PC-3 (cell line): ENCODE results near the gene MBNL3. TPM values are rescaled to one million over a fixed set of nuclear protein-coding genes. Genes with fewer than 3 reads are reported as not detected.
"Not testable (repeated sequence)": the region's sequence is repeated elsewhere in the genome, so short reads cannot be mapped to it uniquely, and the experiment has no call there.

Experiments used
- ATAC-seq: fragments of 200-7000 bp; cut with Tn5 transposase; 2 replicates; pipeline ENCODE4 v1.9.1; 2020; ENCODE audit warnings: mild to moderate bottlenecking, moderate library complexity
- BruUV-seq: library from RNA; stranded (reverse); fragments of 400-500 nt; replicated peaks from 2 replicates; lab custom pipeline; 2021; lab: Mats Ljungman, UMichigan
- CTCF ChIA-PET: fragments of 300-600 bp; sonication (Branson Sonifier 250); formaldehyde crosslinking; loops from one replicate; lab custom pipeline; 2022; ENCODE audit warnings: antibody characterized with exemption; lab: Charles Lee
- POLR2A ChIA-PET: fragments of 300-600 bp; sonication (Branson Sonifier 250); formaldehyde crosslinking; loops from one replicate; lab custom pipeline; 2022; ENCODE audit warnings: antibody characterized with exemption; ENCODE audit not compliant: unreplicated experiment; lab: Charles Lee
- DNase-seq: peaks from one replicate; pipeline ENCODE4 v3.0.0-alpha.2; 2015
- H2AFZ ChIP-seq: fragments of 300-600 bp; sonication (generic); 2 replicates; pipeline ENCODE4 v1.6.0; 2016; ENCODE audit warnings: antibody characterized with exemption, low read length
- H3F3A ChIP-seq: fragments of 300-600 bp; sonication (generic); one replicate; pipeline ENCODE4 v1.6.0; 2017; ENCODE audit warnings: antibody characterized with exemption, low read length, control low read depth, mild to moderate bottlenecking; ENCODE audit not compliant: unreplicated experiment
- H3K27ac ChIP-seq: fragments of 300-600 bp; sonication (generic); 2 replicates; pipeline ENCODE4 v1.5.1; 2016; ENCODE audit warnings: mild to moderate bottlenecking, low read length
- H3K27me3 ChIP-seq: fragments of 300-600 bp; sonication (generic); 2 replicates; pipeline ENCODE4 v1.6.1; 2016; ENCODE audit warnings: low read length, mixed read lengths
- H3K36me3 ChIP-seq: fragments of 300-600 bp; sonication (generic); 2 replicates; pipeline ENCODE4 v1.6.1; 2016; ENCODE audit warnings: low read depth, mixed run types, low read length, mixed read lengths
- H3K4me1 ChIP-seq: fragments of 300-600 bp; sonication (generic); 2 replicates; pipeline ENCODE4 v1.5.1; 2016; ENCODE audit warnings: low read length; ENCODE audit not compliant: insufficient read depth
- H3K4me2 ChIP-seq: fragments of 300-600 bp; sonication (generic); 2 replicates; pipeline ENCODE4 v1.6.0; 2016; ENCODE audit warnings: low read length
- H3K4me3 ChIP-seq: fragments of 300-600 bp; sonication (generic); 2 replicates; pipeline ENCODE4 v1.5.1; 2016; ENCODE audit warnings: mild to moderate bottlenecking, low read length, mixed read lengths
- H3K79me2 ChIP-seq: fragments of 300-600 bp; sonication (generic); 2 replicates; pipeline ENCODE4 v1.6.1; 2017; ENCODE audit warnings: low read length, mixed read lengths
- H3K9ac ChIP-seq: fragments of 300-600 bp; sonication (generic); 2 replicates; pipeline ENCODE4 v1.6.0; 2016; ENCODE audit warnings: mild to moderate bottlenecking, low read length
- H3K9me2 ChIP-seq: fragments of 300-600 bp; sonication (generic); replicated peaks from 2 replicates; pipeline ENCODE4 v1.6.1; 2016; ENCODE audit warnings: mixed run types, low read length, mixed read lengths
- H3K9me3 ChIP-seq: fragments of 300-600 bp; sonication (generic); 2 replicates; pipeline ENCODE4 v1.6.1; 2016; ENCODE audit warnings: low read length, mixed read lengths
- H4K20me1 ChIP-seq: fragments of 300-600 bp; sonication (generic); 2 replicates; pipeline ENCODE4 v1.6.1; 2016; ENCODE audit warnings: low read length, mixed read lengths
- CTCF ChIP-seq: fragments of 300-600 bp; sonication (generic); conservative IDR thresholded peaks from 2 replicates; pipeline ENCODE4 v1.5.1; 2017; ENCODE audit warnings: antibody characterized with exemption, low read depth, mild to moderate bottlenecking, low read length
- EZH2 ChIP-seq: fragments of 300-600 bp; sonication (generic); IDR thresholded peaks from one replicate; pipeline ENCODE4 v1.6.1; 2017; ENCODE audit warnings: antibody characterized with exemption, mild to moderate bottlenecking, low read length; ENCODE audit not compliant: unreplicated experiment
- EZH2phosphoT487 ChIP-seq: fragments of 300-600 bp; sonication (generic); IDR thresholded peaks from 2 replicates; pipeline ENCODE4 v1.6.1; 2018; ENCODE audit warnings: mild to moderate bottlenecking, antibody characterized with exemption, low read length, borderline replicate concordance
- intact Hi-C: fragments of 100-400 bp; cut with micrococcal nuclease; formaldehyde crosslinking; loops from 2 replicates; pipeline ENCODE4 v1.9.0; 2023
- total RNA-seq: library from RNA; depleted of rRNA; stranded (reverse); fragments of >200 nt; gene quantifications from 2 replicates; pipeline ENCODE4 v1.2.3, GENCODE V29; 2014

The MBNL3 gene
- total RNA-seq, 1 experiment from 2014 or later, result 4.4 TPM

- ATAC-seq, result no peak
- no peak overlapping the region for H3K9ac ChIP-seq
- H3F3A ChIP-seq, result no peaks in the 10 kb centered on the region
- no peaks in the 10 kb centered on the region for H4K20me1 ChIP-seq
- no peaks in the 10 kb centered on the region for H3K9me3 ChIP-seq
- TF ChIP-seq EZH2phosphoT487 (no peak), EZH2 (no peak), CTCF (no peak)
- no peaks in the 10 kb centered on the region for H3K9me2 ChIP-seq
- no peaks in the 10 kb centered on the region for H3K4me1 ChIP-seq
- CTCF ChIA-PET, result no interaction called here
- H2AFZ ChIP-seq, result no peak overlapping the region
- intact Hi-C loops, result no loop called here
- H3K4me3 ChIP-seq, result no peak overlapping the region
- POLR2A ChIA-PET, result no interaction called here
- H3K27me3 ChIP-seq, result no peaks in the 10 kb centered on the region
- H3K36me3 ChIP-seq, result no peaks in the 10 kb centered on the region
- H3K79me2 ChIP-seq, result no peaks in the 10 kb centered on the region
- no TSS peak for BruUV-seq
- DNase-seq, result no peak
- H3K4me2 ChIP-seq, result no peak overlapping the region
- H3K27ac ChIP-seq, result no peak overlapping the region
Measured at GRCh38 chrX:132331532-132331931, 157.3 kb downstream of the MBNL3 start.

GRCh38 chrX:132331000-132331399 lies 157.8 kb downstream of the MBNL3 start:
- DNase-seq, result no peak
- Histone ChIP-seq H3K27ac (no peak overlapping the region), H3K27me3 (no peaks in the 10 kb centered on the region), H3K9me2 (no peaks in the 10 kb centered on the region), H3K9me3 (no peaks in the 10 kb centered on the region), H4K20me1 (no peaks in the 10 kb centered on the region), H3K36me3 (no peaks in the 10 kb centered on the region), H2AFZ (no peak overlapping the region), H3K4me2 (no peak overlapping the region), H3K9ac (no peak overlapping the region), H3K79me2 (no peaks in the 10 kb centered on the region), H3K4me1 (no peaks in the 10 kb centered on the region), H3F3A (no peaks in the 10 kb centered on the region), H3K4me3 (no peak overlapping the region)
- no TSS peak for BruUV-seq
- ChIA-PET CTCF (no interaction called here), POLR2A (no interaction called here)
- TF ChIP-seq CTCF, result no peak
- no peak for TF ChIP-seq EZH2phosphoT487
- no peak for TF ChIP-seq EZH2
- no peak for ATAC-seq
- intact Hi-C loops, result no loop called here

- H3K79me2 ChIP-seq, result no peaks in the 10 kb centered on the region
- H3K9ac ChIP-seq, result no peak overlapping the region
- no peak overlapping the region for H3K27ac ChIP-seq
- H3K36me3 ChIP-seq, result no peaks in the 10 kb centered on the region
- H3K4me2 ChIP-seq, result no peak overlapping the region
- intact Hi-C loops, result no loop called here
- no peaks in the 10 kb centered on the region for H3F3A ChIP-seq
- POLR2A ChIA-PET, result no interaction called here
- H3K4me1 ChIP-seq, result no peaks in the 10 kb centered on the region
- no TSS peak for BruUV-seq
- TF ChIP-seq EZH2, result no peak
- TF ChIP-seq EZH2phosphoT487, result no peak
- no peak for TF ChIP-seq CTCF
- no peak overlapping the region for H2AFZ ChIP-seq
- no peak for DNase-seq
- H4K20me1 ChIP-seq, result no peaks in the 10 kb centered on the region
- no peaks in the 10 kb centered on the region for H3K9me3 ChIP-seq
- CTCF ChIA-PET, result no interaction called here
- no peaks in the 10 kb centered on the region for H3K9me2 ChIP-seq
- ATAC-seq, result no peak
- no peaks in the 10 kb centered on the region for H3K27me3 ChIP-seq
- no peak overlapping the region for H3K4me3 ChIP-seq
Measured at GRCh38 chrX:132330156-132330729, 158.6 kb downstream of the MBNL3 start.

- H3K27ac ChIP-seq, H3K4me2 ChIP-seq, H3K9me2 ChIP-seq, H3K9me3 ChIP-seq, H3K4me3 ChIP-seq, H3K27me3 ChIP-seq, POLR2A ChIA-PET, H3K4me1 ChIP-seq, BruUV-seq, H3F3A ChIP-seq, DNase-seq, H3K79me2 ChIP-seq, intact Hi-C loops, ATAC-seq, CTCF ChIA-PET, H2AFZ ChIP-seq, H3K9ac ChIP-seq, H4K20me1 ChIP-seq, H3K36me3 ChIP-seq: not testable (repeated sequence)
Measured at GRCh38 chrX:132326960-132327359, 161.9 kb downstream of the MBNL3 start.
